ENCODE data around the gene ELAVL1. TPM values are rescaled to one million over a fixed set of nuclear protein-coding genes. Genes with fewer than 3 reads are reported as not detected.

ELAVL1 gene
- total and polyA plus RNA-seq, 2 of the 13 experiments (the other 11 are each of a cell fraction or from before 2014, with no cell fraction given) = 27.9 to 38.4 TPM

GRCh38 chr19:7916103-7916954 is 89.1 kb downstream of the ELAVL1 start (continued):
- TF ChIP-seq, protein P1, sequence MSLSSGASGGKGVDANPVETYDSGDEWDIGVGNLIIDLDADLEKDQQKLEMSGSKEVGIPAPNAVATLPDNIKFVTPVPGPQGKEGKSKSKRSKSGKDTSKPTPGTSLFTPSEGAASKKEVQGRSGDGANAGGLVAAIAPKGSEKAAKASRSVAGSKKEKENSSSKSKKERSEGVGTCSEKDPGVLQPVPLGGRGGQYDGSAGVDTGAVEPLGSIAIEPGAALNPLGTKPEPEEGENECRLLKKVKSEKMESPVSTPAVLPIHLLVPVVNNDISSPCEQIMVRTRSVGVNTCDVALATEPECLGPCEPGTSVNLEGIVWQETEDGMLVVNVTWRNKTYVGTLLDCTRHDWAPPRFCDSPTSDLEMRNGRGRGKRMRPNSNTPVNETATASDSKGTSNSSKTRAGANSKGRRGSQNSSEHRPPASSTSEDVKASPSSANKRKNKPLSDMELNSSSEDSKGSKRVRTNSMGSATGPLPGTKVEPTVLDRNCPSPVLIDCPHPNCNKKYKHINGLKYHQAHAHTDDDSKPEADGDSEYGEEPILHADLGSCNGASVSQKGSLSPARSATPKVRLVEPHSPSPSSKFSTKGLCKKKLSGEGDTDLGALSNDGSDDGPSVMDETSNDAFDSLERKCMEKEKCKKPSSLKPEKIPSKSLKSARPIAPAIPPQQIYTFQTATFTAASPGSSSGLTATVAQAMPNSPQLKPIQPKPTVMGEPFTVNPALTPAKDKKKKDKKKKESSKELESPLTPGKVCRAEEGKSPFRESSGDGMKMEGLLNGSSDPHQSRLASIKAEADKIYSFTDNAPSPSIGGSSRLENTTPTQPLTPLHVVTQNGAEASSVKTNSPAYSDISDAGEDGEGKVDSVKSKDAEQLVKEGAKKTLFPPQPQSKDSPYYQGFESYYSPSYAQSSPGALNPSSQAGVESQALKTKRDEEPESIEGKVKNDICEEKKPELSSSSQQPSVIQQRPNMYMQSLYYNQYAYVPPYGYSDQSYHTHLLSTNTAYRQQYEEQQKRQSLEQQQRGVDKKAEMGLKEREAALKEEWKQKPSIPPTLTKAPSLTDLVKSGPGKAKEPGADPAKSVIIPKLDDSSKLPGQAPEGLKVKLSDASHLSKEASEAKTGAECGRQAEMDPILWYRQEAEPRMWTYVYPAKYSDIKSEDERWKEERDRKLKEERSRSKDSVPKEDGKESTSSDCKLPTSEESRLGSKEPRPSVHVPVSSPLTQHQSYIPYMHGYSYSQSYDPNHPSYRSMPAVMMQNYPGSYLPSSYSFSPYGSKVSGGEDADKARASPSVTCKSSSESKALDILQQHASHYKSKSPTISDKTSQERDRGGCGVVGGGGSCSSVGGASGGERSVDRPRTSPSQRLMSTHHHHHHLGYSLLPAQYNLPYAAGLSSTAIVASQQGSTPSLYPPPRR (CRISPR knock-in tag; IDR thresholded peaks at IDR 0.05; ENCODE audit: borderline replicate concordance) = 0 out of 2 replicates have a peak, but pooled peaks have one; percentile 9
- TF ChIP-seq ZBTB49 (CRISPR knock-in tag; IDR thresholded peaks at IDR 0.05; ENCODE audit: borderline replicate concordance) (no peak), ZBTB40 (IDR thresholded peaks at IDR 0.05) (no peak), ZBTB40 (CRISPR knock-in tag; IDR thresholded peaks at IDR 0.05) (no peak), ZNF354B (CRISPR knock-in tag; IDR thresholded peaks at IDR 0.05) (no peak), ZNF784 (CRISPR knock-in tag; IDR thresholded peaks at IDR 0.05; ENCODE audit: borderline replicate concordance) (no peak; the same call in 1 of the 2 replicates)
